ENCODE data around the gene ANKRD42.

DNA sequence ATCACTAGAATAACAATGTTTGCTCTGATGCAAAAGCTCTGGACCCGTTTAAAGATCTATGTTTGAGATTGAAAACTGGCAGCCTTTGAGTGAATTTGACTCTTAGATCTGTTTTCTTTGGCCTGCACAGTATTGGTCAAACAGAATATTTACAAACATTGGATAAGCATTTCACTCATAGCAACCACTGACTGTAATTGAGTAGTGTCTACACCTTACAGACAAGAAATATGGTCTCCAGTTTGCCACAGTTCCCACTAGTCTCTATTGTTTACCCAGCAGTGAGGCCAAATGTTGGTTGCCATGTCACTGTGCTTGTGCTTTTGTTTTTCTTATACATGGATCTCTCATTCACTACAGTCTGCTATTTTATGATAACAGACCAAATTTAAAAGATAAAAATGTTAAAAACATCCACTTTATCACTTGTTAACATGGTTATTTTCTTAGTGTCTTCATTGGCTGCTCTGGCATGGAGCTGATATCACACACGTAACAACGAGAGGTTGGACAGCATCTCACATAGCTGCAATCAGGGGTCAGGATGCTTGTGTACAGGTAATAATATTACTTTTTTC lies 12.2 kb downstream of the ANKRD42 start:
- no peak for TF ChIP-seq POLR2AphosphoS5 (IDR thresholded peaks at IDR 0.05)
- TF ChIP-seq, protein P1, sequence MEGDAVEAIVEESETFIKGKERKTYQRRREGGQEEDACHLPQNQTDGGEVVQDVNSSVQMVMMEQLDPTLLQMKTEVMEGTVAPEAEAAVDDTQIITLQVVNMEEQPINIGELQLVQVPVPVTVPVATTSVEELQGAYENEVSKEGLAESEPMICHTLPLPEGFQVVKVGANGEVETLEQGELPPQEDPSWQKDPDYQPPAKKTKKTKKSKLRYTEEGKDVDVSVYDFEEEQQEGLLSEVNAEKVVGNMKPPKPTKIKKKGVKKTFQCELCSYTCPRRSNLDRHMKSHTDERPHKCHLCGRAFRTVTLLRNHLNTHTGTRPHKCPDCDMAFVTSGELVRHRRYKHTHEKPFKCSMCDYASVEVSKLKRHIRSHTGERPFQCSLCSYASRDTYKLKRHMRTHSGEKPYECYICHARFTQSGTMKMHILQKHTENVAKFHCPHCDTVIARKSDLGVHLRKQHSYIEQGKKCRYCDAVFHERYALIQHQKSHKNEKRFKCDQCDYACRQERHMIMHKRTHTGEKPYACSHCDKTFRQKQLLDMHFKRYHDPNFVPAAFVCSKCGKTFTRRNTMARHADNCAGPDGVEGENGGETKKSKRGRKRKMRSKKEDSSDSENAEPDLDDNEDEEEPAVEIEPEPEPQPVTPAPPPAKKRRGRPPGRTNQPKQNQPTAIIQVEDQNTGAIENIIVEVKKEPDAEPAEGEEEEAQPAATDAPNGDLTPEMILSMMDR (IDR thresholded peaks at IDR 0.05), result no peak

Measured in sigmoid colon (tissue), 4 donors.